HEK293 (cell line): ENCODE measurements around the gene PAX4.
A peak's percentile ranks its signal among the peaks of the same experiment; 100 is the strongest.

ENCODE experiments used
- AEBP2 ChIP-seq: fragments of 450-650 bp; formaldehyde crosslinking; IDR thresholded peaks from 2 replicates; pipeline ENCODE4 v1.5.1; 2016; ENCODE audit warnings: missing biosample characterization, missing genetic modification characterization, borderline replicate concordance
- BCL11B ChIP-seq: fragments of 450-650 bp; formaldehyde crosslinking; IDR thresholded peaks from 2 replicates; pipeline ENCODE4 v1.5.1; 2016; ENCODE audit warnings: low read depth, missing biosample characterization, missing genetic modification characterization
- KLF16 ChIP-seq: fragments of 450-650 bp; formaldehyde crosslinking; IDR thresholded peaks from 2 replicates; pipeline ENCODE4 v1.5.1; 2017; ENCODE audit warnings: missing biosample characterization, missing genetic modification characterization
- KLF8 ChIP-seq: fragments of 450-650 bp; formaldehyde crosslinking; IDR thresholded peaks from 2 replicates; pipeline ENCODE4 v1.5.1; 2016; ENCODE audit warnings: missing biosample characterization, missing genetic modification characterization
- KLF9 ChIP-seq: fragments of 450-650 bp; formaldehyde crosslinking; IDR thresholded peaks from 2 replicates; pipeline ENCODE4 v1.5.1; 2016; ENCODE audit warnings: missing biosample characterization, missing genetic modification characterization, low read depth
- SP7 ChIP-seq: fragments of 450-650 bp; formaldehyde crosslinking; IDR thresholded peaks from 2 replicates; pipeline ENCODE4 v1.5.1; 2016; ENCODE audit warnings: missing biosample characterization, missing genetic modification characterization
- ZBTB20 ChIP-seq: fragments of 450-650 bp; formaldehyde crosslinking; IDR thresholded peaks from 2 replicates; pipeline ENCODE4 v1.5.1; 2016; ENCODE audit warnings: missing biosample characterization, missing genetic modification characterization
- ZFP37 ChIP-seq: fragments of 450-650 bp; formaldehyde crosslinking; IDR thresholded peaks from 2 replicates; pipeline ENCODE4 v1.5.1; 2016; ENCODE audit warnings: missing biosample characterization, missing genetic modification characterization
- ZIC2 ChIP-seq: fragments of 450-650 bp; formaldehyde crosslinking; IDR thresholded peaks from 2 replicates; pipeline ENCODE4 v1.5.1; 2016; ENCODE audit warnings: missing biosample characterization, missing genetic modification characterization
- ZNF266 ChIP-seq: fragments of 450-650 bp; formaldehyde crosslinking; IDR thresholded peaks from 2 replicates; pipeline ENCODE4 v1.5.1; 2016; ENCODE audit warnings: missing biosample characterization, missing genetic modification characterization, low read depth
- ZNF324 ChIP-seq: fragments of 450-650 bp; formaldehyde crosslinking; IDR thresholded peaks from 2 replicates; pipeline ENCODE4 v1.5.1; 2016; ENCODE audit warnings: missing biosample characterization, missing genetic modification characterization
- ZNF362 ChIP-seq: fragments of 450-650 bp; formaldehyde crosslinking; IDR thresholded peaks from 2 replicates; pipeline ENCODE4 v1.5.1; 2016; ENCODE audit warnings: missing biosample characterization, missing genetic modification characterization
- ZNF518A ChIP-seq: fragments of 450-650 bp; formaldehyde crosslinking; conservative IDR thresholded peaks from 2 replicates; pipeline ENCODE4 v1.5.1; 2016; ENCODE audit warnings: low read depth, missing biosample characterization, missing genetic modification characterization
- ZNF571 ChIP-seq: fragments of 450-650 bp; formaldehyde crosslinking; IDR thresholded peaks from 2 replicates; pipeline ENCODE4 v1.5.0; 2017; ENCODE audit warnings: missing biosample characterization, missing genetic modification characterization
- ZNF610 ChIP-seq: fragments of 450-650 bp; formaldehyde crosslinking; IDR thresholded peaks from 2 replicates; pipeline ENCODE4 v1.5.1; 2016; ENCODE audit warnings: missing biosample characterization, missing genetic modification characterization, borderline replicate concordance
- ZNF629 ChIP-seq: fragments of 450-650 bp; formaldehyde crosslinking; IDR thresholded peaks from 2 replicates; pipeline ENCODE4 v1.5.1; 2017; ENCODE audit warnings: missing biosample characterization, missing genetic modification characterization
- ZNF645 ChIP-seq: fragments of 450-650 bp; formaldehyde crosslinking; IDR thresholded peaks from 2 replicates; pipeline ENCODE4; 2016; ENCODE audit warnings: missing biosample characterization, missing genetic modification characterization
- ZNF76 ChIP-seq: fragments of 450-650 bp; formaldehyde crosslinking; IDR thresholded peaks from 2 replicates; pipeline ENCODE4; 2016; ENCODE audit warnings: low read depth, missing biosample characterization, missing genetic modification characterization, borderline replicate concordance
- ZNF791 ChIP-seq: fragments of 450-650 bp; formaldehyde crosslinking; IDR thresholded peaks from 2 replicates; pipeline ENCODE4 v1.5.1; 2016; ENCODE audit warnings: missing biosample characterization, missing genetic modification characterization
- ZSCAN4 ChIP-seq: fragments of 450-650 bp; formaldehyde crosslinking; IDR thresholded peaks from 2 replicates; pipeline ENCODE4 v1.5.1; 2017; ENCODE audit warnings: missing biosample characterization, missing genetic modification characterization
- ZXDB ChIP-seq: fragments of 450-650 bp; formaldehyde crosslinking; IDR thresholded peaks from 2 replicates; pipeline ENCODE4 v1.5.1; 2016; ENCODE audit warnings: missing biosample characterization, missing genetic modification characterization
- TF ChIP-seq, protein P1 (sequence below): fragments of 450-650 bp; formaldehyde crosslinking; conservative IDR thresholded peaks from 2 replicates; pipeline ENCODE4 v1.5.1; 2016; ENCODE audit warnings: low read depth, missing biosample characterization, missing genetic modification characterization
- TF ChIP-seq, protein P2 (sequence below): fragments of 450-650 bp; formaldehyde crosslinking; IDR thresholded peaks from 2 replicates; pipeline ENCODE4 v1.5.1; 2017; ENCODE audit warnings: missing biosample characterization, missing genetic modification characterization

The PAX4 gene

DNA sequence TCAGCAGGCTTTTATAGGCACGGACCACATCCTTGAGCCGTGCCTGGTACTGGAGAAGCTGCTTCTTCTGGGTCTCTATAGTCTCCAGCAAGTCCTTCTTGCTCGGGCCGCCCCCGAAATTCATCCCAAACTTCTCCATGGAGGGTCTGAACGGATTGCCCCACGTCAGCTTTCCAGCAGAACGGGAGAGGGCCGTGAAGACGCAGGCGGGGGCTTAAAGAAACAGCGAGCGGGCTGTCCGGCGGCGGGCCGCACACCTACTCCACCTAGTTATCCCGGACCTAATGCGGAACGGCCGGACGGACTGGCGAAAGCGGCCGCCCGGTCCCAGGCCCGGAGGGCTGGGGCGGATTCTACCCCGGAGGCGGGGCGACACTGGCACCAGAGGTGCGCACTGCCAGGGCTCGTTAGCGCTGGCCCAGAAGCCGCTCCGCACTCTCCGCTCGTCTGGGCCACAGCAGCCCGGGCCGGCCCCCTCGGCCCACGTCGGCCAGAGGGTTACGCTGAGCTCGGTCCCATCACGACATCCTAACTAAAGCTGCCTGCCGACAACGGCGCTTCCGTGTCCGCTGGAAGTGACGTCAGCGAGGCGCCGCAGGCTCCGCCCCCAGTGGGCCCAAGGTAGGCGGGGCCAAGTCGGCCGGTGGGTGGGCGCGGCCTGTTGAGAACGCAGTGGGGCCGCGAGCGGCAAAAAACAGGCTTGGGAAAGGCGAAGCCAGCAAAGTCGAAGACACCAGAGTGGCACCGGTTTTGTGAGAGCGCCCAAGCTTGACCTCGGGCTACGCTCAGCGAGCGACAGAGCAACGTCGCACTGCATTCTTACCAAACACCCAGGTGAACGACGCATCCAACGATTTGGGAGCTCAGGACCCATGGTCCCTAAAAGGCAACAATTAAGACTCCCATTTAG, 32.6 kb downstream of the PAX4 start, which contains the start of gene GCC1 (continued):
- TF ChIP-seq ZNF76 (tag by site-specific recombination) (peak; percentile 56; the same call in 1 of the 2 replicates), ZNF791 (tag by site-specific recombination) (no peak), ZNF362 (no peak), ZNF645 (no peak), AEBP2 (tag by site-specific recombination) (no peak), ZBTB20 (tag by site-specific recombination) (peak; percentile 72; the same call in 1 of the 2 replicates), BCL11B (tag by site-specific recombination) (no peak), ZSCAN4 (tag by site-specific recombination) (no peak), ZIC2 (tag by site-specific recombination) (peak; percentile 75), KLF8 (tag by site-specific recombination) (peak; percentile 61; the same call in 1 of the 2 replicates), ZNF610 (0 out of 2 replicates have a peak, but pooled peaks have one; percentile 77), KLF9 (tag by site-specific recombination) (peak; percentile 81), ZXDB (peak; percentile 69), SP7 (tag by site-specific recombination) (peak; percentile 62; the same call in 1 of the 2 replicates), ZNF629 (peak; percentile 86), ZNF266 (tag by site-specific recombination) (no peak), ZNF324 (tag by site-specific recombination) (0 out of 2 replicates have a peak, but pooled peaks have one; percentile 23), ZNF571 (tag by site-specific recombination) (no peak), KLF16 (tag by site-specific recombination) (peak; percentile 86), ZFP37 (peak; percentile 81), ZNF518A (tag by site-specific recombination) (peak; percentile 65)
- TF ChIP-seq, protein P1, sequence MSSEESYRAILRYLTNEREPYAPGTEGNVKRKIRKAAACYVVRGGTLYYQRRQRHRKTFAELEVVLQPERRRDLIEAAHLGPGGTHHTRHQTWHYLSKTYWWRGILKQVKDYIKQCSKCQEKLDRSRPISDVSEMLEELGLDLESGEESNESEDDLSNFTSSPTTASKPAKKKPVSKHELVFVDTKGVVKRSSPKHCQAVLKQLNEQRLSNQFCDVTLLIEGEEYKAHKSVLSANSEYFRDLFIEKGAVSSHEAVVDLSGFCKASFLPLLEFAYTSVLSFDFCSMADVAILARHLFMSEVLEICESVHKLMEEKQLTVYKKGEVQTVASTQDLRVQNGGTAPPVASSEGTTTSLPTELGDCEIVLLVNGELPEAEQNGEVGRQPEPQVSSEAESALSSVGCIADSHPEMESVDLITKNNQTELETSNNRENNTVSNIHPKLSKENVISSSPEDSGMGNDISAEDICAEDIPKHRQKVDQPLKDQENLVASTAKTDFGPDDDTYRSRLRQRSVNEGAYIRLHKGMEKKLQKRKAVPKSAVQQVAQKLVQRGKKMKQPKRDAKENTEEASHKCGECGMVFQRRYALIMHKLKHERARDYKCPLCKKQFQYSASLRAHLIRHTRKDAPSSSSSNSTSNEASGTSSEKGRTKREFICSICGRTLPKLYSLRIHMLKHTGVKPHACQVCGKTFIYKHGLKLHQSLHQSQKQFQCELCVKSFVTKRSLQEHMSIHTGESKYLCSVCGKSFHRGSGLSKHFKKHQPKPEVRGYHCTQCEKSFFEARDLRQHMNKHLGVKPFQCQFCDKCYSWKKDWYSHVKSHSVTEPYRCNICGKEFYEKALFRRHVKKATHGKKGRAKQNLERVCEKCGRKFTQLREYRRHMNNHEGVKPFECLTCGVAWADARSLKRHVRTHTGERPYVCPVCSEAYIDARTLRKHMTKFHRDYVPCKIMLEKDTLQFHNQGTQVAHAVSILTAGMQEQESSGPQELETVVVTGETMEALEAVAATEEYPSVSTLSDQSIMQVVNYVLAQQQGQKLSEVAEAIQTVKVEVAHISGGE (tag by site-specific recombination): peak; percentile 92
- TF ChIP-seq, protein P2, sequence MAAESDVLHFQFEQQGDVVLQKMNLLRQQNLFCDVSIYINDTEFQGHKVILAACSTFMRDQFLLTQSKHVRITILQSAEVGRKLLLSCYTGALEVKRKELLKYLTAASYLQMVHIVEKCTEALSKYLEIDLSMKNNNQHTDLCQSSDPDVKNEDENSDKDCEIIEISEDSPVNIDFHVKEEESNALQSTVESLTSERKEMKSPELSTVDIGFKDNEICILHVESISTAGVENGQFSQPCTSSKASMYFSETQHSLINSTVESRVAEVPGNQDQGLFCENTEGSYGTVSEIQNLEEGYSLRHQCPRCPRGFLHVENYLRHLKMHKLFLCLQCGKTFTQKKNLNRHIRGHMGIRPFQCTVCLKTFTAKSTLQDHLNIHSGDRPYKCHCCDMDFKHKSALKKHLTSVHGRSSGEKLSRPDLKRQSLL: 0 out of 2 replicates have a peak, but pooled peaks have one; percentile 19
